Measurements from ENCODE around the gene IL20RA.
"Not testable (repeated sequence)": the region's sequence is repeated elsewhere in the genome, so short reads cannot be mapped to it uniquely, and the experiment has no call there.

GRCh38 chr6:136973781-136974180 is 71.0 kb downstream of the IL20RA start:
- not testable (repeated sequence) for TF ChIP-seq CTCF (IDR thresholded peaks at IDR 0.05; ENCODE audit: low read depth, low read length, missing input control); REST (IDR thresholded peaks at IDR 0.05); YY1 (IDR thresholded peaks at IDR 0.05); JUND (IDR thresholded peaks at IDR 0.05); ZBTB33 (IDR thresholded peaks at IDR 0.05); RAD21 (IDR thresholded peaks at IDR 0.05); GABPA (IDR thresholded peaks at IDR 0.05 in 1 of 2, conservative IDR thresholded peaks at IDR 0.05 in 1 of 2); HNF4G (IDR thresholded peaks at IDR 0.05); MAX (IDR thresholded peaks at IDR 0.05)
- peak; percentile 20 for TF ChIP-seq FOXA1 (IDR thresholded peaks at IDR 0.05)

Data from liver (tissue), 3 donors.